Measurements from ENCODE around the gene PTPRO.

- no peak for TF ChIP-seq CTCF (IDR thresholded peaks at IDR 0.05)
- TF ChIP-seq ZFX (IDR thresholded peaks at IDR 0.05; ENCODE audit: borderline replicate concordance): no peak
These were observed 13.7 kb downstream of the PTPRO start for GRCh38 chr12:15335959-15336358.
